ENCODE measurements around the gene COMP. TPM values are rescaled to one million over a fixed set of nuclear protein-coding genes. Genes with fewer than 3 reads are reported as not detected.
"Not testable (repeated sequence)": the region's sequence is repeated elsewhere in the genome, so short reads cannot be mapped to it uniquely, and the experiment has no call there.

Gene COMP
- total RNA-seq, 4 donors from 2014 or later: 5.1 to 9.1 (median 6.9) TPM

DNA sequence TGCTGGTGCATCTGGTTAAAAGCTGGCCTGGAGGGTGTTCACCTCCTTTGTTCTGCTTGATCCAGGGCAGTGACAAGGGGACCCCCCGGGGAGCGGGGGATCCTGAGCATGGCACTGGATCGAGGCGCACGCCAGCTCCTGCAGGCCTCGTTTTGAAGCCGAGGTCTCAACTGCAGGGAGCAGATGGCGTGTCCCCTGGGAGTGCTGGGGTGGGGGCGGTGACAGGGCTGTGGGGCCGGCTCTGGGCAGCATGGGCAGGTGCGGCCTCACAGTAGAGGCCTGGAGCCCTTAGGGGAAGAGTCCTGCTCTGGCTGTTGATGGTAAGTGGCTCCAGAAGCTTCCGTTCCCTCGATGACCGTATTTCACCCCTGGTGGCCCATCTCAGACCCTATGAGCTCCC is 55.8 kb downstream of the COMP start:
- no peak for TF ChIP-seq POLR2A (IDR thresholded peaks at IDR 0.05)
- TF ChIP-seq, protein P1, sequence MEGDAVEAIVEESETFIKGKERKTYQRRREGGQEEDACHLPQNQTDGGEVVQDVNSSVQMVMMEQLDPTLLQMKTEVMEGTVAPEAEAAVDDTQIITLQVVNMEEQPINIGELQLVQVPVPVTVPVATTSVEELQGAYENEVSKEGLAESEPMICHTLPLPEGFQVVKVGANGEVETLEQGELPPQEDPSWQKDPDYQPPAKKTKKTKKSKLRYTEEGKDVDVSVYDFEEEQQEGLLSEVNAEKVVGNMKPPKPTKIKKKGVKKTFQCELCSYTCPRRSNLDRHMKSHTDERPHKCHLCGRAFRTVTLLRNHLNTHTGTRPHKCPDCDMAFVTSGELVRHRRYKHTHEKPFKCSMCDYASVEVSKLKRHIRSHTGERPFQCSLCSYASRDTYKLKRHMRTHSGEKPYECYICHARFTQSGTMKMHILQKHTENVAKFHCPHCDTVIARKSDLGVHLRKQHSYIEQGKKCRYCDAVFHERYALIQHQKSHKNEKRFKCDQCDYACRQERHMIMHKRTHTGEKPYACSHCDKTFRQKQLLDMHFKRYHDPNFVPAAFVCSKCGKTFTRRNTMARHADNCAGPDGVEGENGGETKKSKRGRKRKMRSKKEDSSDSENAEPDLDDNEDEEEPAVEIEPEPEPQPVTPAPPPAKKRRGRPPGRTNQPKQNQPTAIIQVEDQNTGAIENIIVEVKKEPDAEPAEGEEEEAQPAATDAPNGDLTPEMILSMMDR (IDR thresholded peaks at IDR 0.05): no peak
- no peak for TF ChIP-seq POLR2AphosphoS5 (IDR thresholded peaks at IDR 0.05)
- no peak for TF ChIP-seq EP300 (IDR thresholded peaks at IDR 0.05)
- Histone ChIP-seq H3K27ac (no peak overlapping the region), H3K9me3 (no peaks in the 10 kb centered on the region), H3K4me3 (no peak overlapping the region), H3K4me1 (peaks cover 3% of the 10 kb centered on the region), H3K27me3 (no peaks in the 10 kb centered on the region), H3K36me3 (no peaks in the 10 kb centered on the region)
- 98% methylated on average over 8 of the region's 14 CpGs for WGBS
- no peak for DNase-seq (ENCODE audit: low spot score in 2 of 2)

DNA sequence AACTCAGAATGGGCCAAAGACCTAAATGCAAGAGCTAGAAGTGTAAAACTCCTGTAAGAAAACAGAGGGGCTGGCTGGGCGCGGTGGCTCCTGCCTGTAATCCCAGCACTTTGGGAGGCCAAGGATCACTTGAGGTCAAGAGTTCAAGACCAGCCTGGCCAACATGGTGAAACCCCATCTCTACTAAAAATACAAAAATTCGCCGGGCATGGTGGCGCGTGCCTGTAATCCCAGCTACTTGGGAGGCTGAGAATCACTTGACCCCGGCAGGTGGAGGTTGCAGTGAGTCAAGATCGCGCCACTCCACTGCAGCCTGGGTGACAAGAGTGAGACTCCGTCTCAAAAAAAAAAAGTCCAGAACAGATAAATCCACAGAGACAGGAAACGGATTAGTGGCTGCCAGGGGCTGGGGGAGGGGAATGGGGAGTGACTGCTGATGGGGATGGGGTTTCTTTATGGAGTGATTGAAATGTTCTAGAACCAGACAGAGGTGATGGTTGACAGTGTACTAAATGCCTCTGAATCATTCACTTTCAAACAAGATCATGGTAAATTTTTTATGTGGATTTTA is 57.3 kb downstream of the COMP start:
- not testable (repeated sequence) for H3K36me3 ChIP-seq; H3K4me3 ChIP-seq; H3K9me3 ChIP-seq; H3K27me3 ChIP-seq; H3K27ac ChIP-seq; DNase-seq (ENCODE audit: low spot score in 2 of 2); H3K4me1 ChIP-seq
- WGBS: 91% methylated on average over 11 of the region's 11 CpGs

DNA sequence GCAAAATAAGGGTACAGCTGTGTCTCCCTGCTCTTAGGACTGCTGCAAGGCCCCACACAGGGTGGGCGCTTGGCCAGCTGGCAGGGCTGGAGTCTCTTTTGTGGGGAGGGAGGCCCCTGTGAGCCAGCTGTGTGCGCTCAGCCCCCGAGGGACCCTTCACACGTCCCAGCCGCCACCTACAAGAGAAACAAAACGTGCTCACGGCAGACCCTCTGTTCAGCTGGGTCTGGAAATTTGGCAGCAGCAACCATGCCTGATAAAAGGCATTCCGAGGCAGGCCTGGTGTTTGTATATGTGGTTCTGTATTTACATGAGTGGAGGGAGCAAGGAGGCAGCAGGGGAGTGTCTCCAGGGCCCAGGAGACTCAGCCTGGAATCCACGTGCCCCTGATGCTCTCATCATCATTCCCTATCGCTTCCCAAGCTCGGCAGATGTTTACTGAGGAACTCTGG is 57.9 kb downstream of the COMP start:
- TF ChIP-seq POLR2AphosphoS5 (IDR thresholded peaks at IDR 0.05): no peak
- no peak for TF ChIP-seq EP300 (IDR thresholded peaks at IDR 0.05)
- TF ChIP-seq POLR2A (IDR thresholded peaks at IDR 0.05): no peak
- TF ChIP-seq, protein P1 (IDR thresholded peaks at IDR 0.05): no peak
- 63% methylated on average over 4 of the region's 11 CpGs for WGBS
- no peaks in the 10 kb centered on the region for H3K27me3 ChIP-seq
- no peak overlapping the region for H3K27ac ChIP-seq
- H3K4me1 ChIP-seq: peaks cover 3% of the 10 kb centered on the region
- DNase-seq (ENCODE audit: low spot score in 2 of 2): no peak
- no peaks in the 10 kb centered on the region for H3K9me3 ChIP-seq
- H3K4me3 ChIP-seq: no peak overlapping the region
- H3K36me3 ChIP-seq: no peaks in the 10 kb centered on the region

Other genes starting within 250 kb of the COMP start
- 100 to 1,000 TPM; 194 to 217 (median 203) TPM for gene FKBP8, start 247.7 kb downstream of the COMP start, total RNA-seq
- gene KXD1, start 233.4 kb downstream of the COMP start, total RNA-seq: 100 to 1,000 TPM in 1 of 4 donors, 10 to 100 TPM in 3; 72.4 to 107 (median 89.4) TPM
- gene UBA52, start 219.4 kb downstream of the COMP start, total RNA-seq: 1,000 to 10,000 TPM in 1 of 4 donors, 100 to 1,000 TPM in 3; 405 to 1,087 (median 865) TPM
- gene REX1BD, start 202.5 kb downstream of the COMP start, total RNA-seq: 10 to 100 TPM; 77.0 to 86.7 (median 82.6) TPM
- gene CRLF1, start 184.5 kb downstream of the COMP start, total RNA-seq: 10 to 100 TPM; 21.2 to 65.5 (median 47.9) TPM
- 1 to 10 TPM in 2 of 4 donors, under 1 TPM in 2; 0.49 to 1.4 (median 0.97) TPM for gene TMEM59L, start 178.4 kb downstream of the COMP start, total RNA-seq
- gene KLHL26, start 154.3 kb downstream of the COMP start, total RNA-seq: 10 to 100 TPM in 2 of 4 donors, 1 to 10 TPM in 2; 6.9 to 26.5 (median 11.5) TPM
- gene CRTC1, start 107.6 kb downstream of the COMP start, total RNA-seq: 1 to 10 TPM; 4.1 to 6.3 (median 4.7) TPM
- gene UPF1, start 40.7 kb upstream of the COMP start, total RNA-seq: 100 to 1,000 TPM in 2 of 4 donors, 10 to 100 TPM in 2; 74.7 to 160 (median 99.2) TPM
- under 1 TPM in 1 of 4 donors, not detected in 3; 0.68 TPM for gene CERS1, start 104.9 kb upstream of the COMP start, total RNA-seq
- gene COPE, start 128.1 kb upstream of the COMP start, total RNA-seq: 100 to 1,000 TPM; 112 to 223 (median 208) TPM
- gene DDX49, start 128.4 kb upstream of the COMP start, total RNA-seq: 10 to 100 TPM; 43.4 to 75.6 (median 58.4) TPM
- gene HOMER3, start 149.9 kb upstream of the COMP start, total RNA-seq: 10 to 100 TPM; 22.9 to 32.9 (median 27.7) TPM
- gene SUGP2, start 242.2 kb upstream of the COMP start, total RNA-seq: 10 to 100 TPM; 32.1 to 58.7 (median 38.7) TPM
- 10 to 100 TPM; 14.4 to 34.9 (median 26.0) TPM for gene ARMC6, start 242.3 kb upstream of the COMP start, total RNA-seq

Data from suprapubic skin (tissue), 4 donors.